Measurements from ENCODE around the gene ATXN1. TPM values are rescaled to one million over a fixed set of nuclear protein-coding genes. Genes with fewer than 3 reads are reported as not detected.

The ATXN1 gene
- polyA plus RNA-seq, 1 donor (not counting 4 experiments of a cell fraction or from before 2014, with no cell fraction given) = 9.7 TPM

- Histone ChIP-seq H4K20me1 (ENCODE audit: control insufficient read depth, extremely low read depth, insufficient read depth, low read length) (no peaks in the 10 kb centered on the region), H3K4me2 (ENCODE audit: control insufficient read depth, extremely low read depth, insufficient read depth, low read depth, low read length) (no peak overlapping the region), H2AFZ (ENCODE audit: control insufficient read depth, low read length) (no peak overlapping the region), H3K9me1 (ENCODE audit: control insufficient read depth, extremely low read depth, insufficient read depth, low read length) (no peaks in the 10 kb centered on the region), H3K27ac (ENCODE audit: control insufficient read depth, insufficient read depth, low read length) (no peak overlapping the region), H3K9ac (ENCODE audit: control insufficient read depth, extremely low read depth, insufficient read depth, low read length) (no peak overlapping the region), H3K27me3 (ENCODE audit: control insufficient read depth, extremely low read depth, insufficient read depth, low read length) (no peaks in the 10 kb centered on the region), H3K79me2 (ENCODE audit: control insufficient read depth, insufficient read depth, low read length) (no peaks in the 10 kb centered on the region), H3K4me1 (ENCODE audit: control insufficient read depth, extremely low read depth, insufficient read depth, low read length) (no peaks in the 10 kb centered on the region), H3K9me3 (ENCODE audit: control insufficient read depth, low read depth, low read length) (no peaks in the 10 kb centered on the region), H3K4me3 (ENCODE audit: control insufficient read depth in 2 of 3, extremely low read depth in 1 of 3, insufficient read depth in 2 of 3, low read depth in 1 of 3, low read length in 3 of 3) (no peak overlapping the region), H3K36me3 (ENCODE audit: control insufficient read depth in 2 of 2, extremely low read depth in 1 of 2, insufficient read depth in 2 of 2, low read length in 2 of 2) (no peaks in the 10 kb centered on the region)
- FAIRE-seq (no peak), DNase-seq (ENCODE audit: low read depth, low spot score) (no peak)
- dilution Hi-C loops (cut with MboI; ENCODE audit: extremely low pct_ligation_motif_present, low sequenced_read_pairs) = no loop called here
- no peak for TF ChIP-seq EZH2 (IDR thresholded peaks at IDR 0.05; ENCODE audit: low read length)
- no peak for TF ChIP-seq CTCF (optimal IDR thresholded peaks at IDR 0.05 in 1 of 3, IDR thresholded peaks at IDR 0.05 in 1 of 3, conservative IDR thresholded peaks at IDR 0.05 in 1 of 3; ENCODE audit: extremely low read depth in 1 of 3, insufficient read depth in 2 of 3, low read length in 3 of 3)
Measured at GRCh38 chr6:16400248-16400760, 361.0 kb downstream of the ATXN1 start.

GRCh38 chr6:16399695-16400094 lies 361.6 kb downstream of the ATXN1 start:
- Histone ChIP-seq H3K9me3 (ENCODE audit: control insufficient read depth, low read depth, low read length) (no peaks in the 10 kb centered on the region), H4K20me1 (ENCODE audit: control insufficient read depth, extremely low read depth, insufficient read depth, low read length) (no peaks in the 10 kb centered on the region), H3K4me2 (ENCODE audit: control insufficient read depth, extremely low read depth, insufficient read depth, low read depth, low read length) (no peak overlapping the region), H3K79me2 (ENCODE audit: control insufficient read depth, insufficient read depth, low read length) (no peaks in the 10 kb centered on the region), H3K4me1 (ENCODE audit: control insufficient read depth, extremely low read depth, insufficient read depth, low read length) (no peaks in the 10 kb centered on the region), H3K36me3 (ENCODE audit: control insufficient read depth in 2 of 2, extremely low read depth in 1 of 2, insufficient read depth in 2 of 2, low read length in 2 of 2) (no peaks in the 10 kb centered on the region), H3K27me3 (ENCODE audit: control insufficient read depth, extremely low read depth, insufficient read depth, low read length) (no peaks in the 10 kb centered on the region), H3K9me1 (ENCODE audit: control insufficient read depth, extremely low read depth, insufficient read depth, low read length) (no peaks in the 10 kb centered on the region), H3K4me3 (ENCODE audit: control insufficient read depth in 2 of 3, extremely low read depth in 1 of 3, insufficient read depth in 2 of 3, low read depth in 1 of 3, low read length in 3 of 3) (no peak overlapping the region), H3K27ac (ENCODE audit: control insufficient read depth, insufficient read depth, low read length) (no peak overlapping the region), H3K9ac (ENCODE audit: control insufficient read depth, extremely low read depth, insufficient read depth, low read length) (no peak overlapping the region), H2AFZ (ENCODE audit: control insufficient read depth, low read length) (no peak overlapping the region)
- DNase-seq (ENCODE audit: low read depth, low spot score) (no peak), FAIRE-seq (no peak)
- dilution Hi-C loops (cut with MboI; ENCODE audit: extremely low pct_ligation_motif_present, low sequenced_read_pairs) = no loop called here
- no peak for TF ChIP-seq CTCF (optimal IDR thresholded peaks at IDR 0.05 in 1 of 3, IDR thresholded peaks at IDR 0.05 in 1 of 3, conservative IDR thresholded peaks at IDR 0.05 in 1 of 3; ENCODE audit: extremely low read depth in 1 of 3, insufficient read depth in 2 of 3, low read length in 3 of 3)
- no peak for TF ChIP-seq EZH2 (IDR thresholded peaks at IDR 0.05; ENCODE audit: low read length)

Measured in keratinocyte (primary cell).